HEK293 (cell line): ENCODE measurements around the gene EYA2.

Experiments
- CTCF ChIA-PET: fragments of 350-600 bp; formaldehyde crosslinking; extraction: SDS; loops from one replicate; lab custom pipeline; 2021; ENCODE audit warnings: antibody characterized with exemption; lab: Yijun Ruan, JAX
- POLR2A ChIA-PET: fragments of 300-600 bp; formaldehyde crosslinking; extraction: SDS; loops from one replicate; lab custom pipeline; 2020; ENCODE audit warnings: antibody characterized with exemption, inconsistent platforms; lab: Yijun Ruan, JAX
- H3K27ac ChIP-seq: fragments of 200-500 bp; sonication (Bioruptor generic); 2 replicates; pipeline ENCODE4 v1.5.1; 2014; ENCODE audit warnings: low read depth, low read length, control low read depth, inconsistent platforms; ENCODE audit errors: extremely low read depth
- H3K36me3 ChIP-seq, 2 experiments: fragments of 200-500 bp in 1 of 2; sonication (Bioruptor generic) in 1 of 2; 1 replicate in 1 of 2; 2 replicates in 1 of 2; pipeline ENCODE4 v1.5.1; 2014 to 2017; ENCODE audit warnings: inconsistent platforms in 2 of 2, low read length in 2 of 2; ENCODE audit not compliant: control insufficient read depth in 2 of 2, insufficient read depth in 1 of 2
- H3K4me1 ChIP-seq: fragments of 200-500 bp; sonication (Bioruptor generic); 2 replicates; pipeline ENCODE4 v1.5.1; 2014; ENCODE audit warnings: mild to moderate bottlenecking, low read length, inconsistent platforms; ENCODE audit not compliant: control insufficient read depth, insufficient read depth
- H3K4me3 ChIP-seq: 2 replicates; pipeline ENCODE4 v1.5.1; 2011; ENCODE audit warnings: low read depth, mild to moderate bottlenecking, control low read depth, low read length, moderate library complexity
- H3K9me3 ChIP-seq: fragments of 200-500 bp; sonication (Bioruptor generic); 2 replicates; pipeline ENCODE4 v1.5.1; 2014; ENCODE audit warnings: low read depth, low read length, inconsistent platforms; ENCODE audit not compliant: control insufficient read depth, insufficient read depth
- BCL11B ChIP-seq: fragments of 450-650 bp; formaldehyde crosslinking; IDR thresholded peaks from 2 replicates; pipeline ENCODE4 v1.5.1; 2016; ENCODE audit warnings: low read depth, missing biosample characterization, missing genetic modification characterization
- GLIS2 ChIP-seq: fragments of 450-650 bp; formaldehyde crosslinking; IDR thresholded peaks from 2 replicates; pipeline ENCODE4 v1.5.1; 2016; ENCODE audit warnings: missing biosample characterization, missing genetic modification characterization
- MZF1 ChIP-seq: fragments of 450-650 bp; formaldehyde crosslinking; IDR thresholded peaks from 2 replicates; pipeline ENCODE4 v1.5.1; 2017; ENCODE audit warnings: missing biosample characterization, missing genetic modification characterization, borderline replicate concordance
- SCRT1 ChIP-seq: fragments of 450-650 bp; formaldehyde crosslinking; IDR thresholded peaks from 2 replicates; pipeline ENCODE4 v1.5.1; 2016; ENCODE audit warnings: missing biosample characterization, missing genetic modification characterization, borderline replicate concordance
- SCRT2 ChIP-seq: fragments of 450-650 bp; formaldehyde crosslinking; IDR thresholded peaks from 2 replicates; pipeline ENCODE4 v1.5.1; 2016; ENCODE audit warnings: missing biosample characterization, missing genetic modification characterization
- SETDB1 ChIP-seq: IDR thresholded peaks from one replicate; pipeline ENCODE4 v1.6.1; 2017; ENCODE audit warnings: mild to moderate bottlenecking, low read length, moderate library complexity, mixed read lengths; ENCODE audit not compliant: insufficient read length
- ZNF169 ChIP-seq: fragments of 450-650 bp; formaldehyde crosslinking; IDR thresholded peaks from 2 replicates; pipeline ENCODE4 v1.5.1; 2016; ENCODE audit warnings: missing biosample characterization, missing genetic modification characterization
- ZNF19 ChIP-seq: fragments of 450-650 bp; formaldehyde crosslinking; IDR thresholded peaks from 2 replicates; pipeline ENCODE4; 2016; ENCODE audit warnings: missing biosample characterization, missing genetic modification characterization, low read depth
- ZNF239 ChIP-seq: fragments of 450-650 bp; formaldehyde crosslinking; IDR thresholded peaks from 2 replicates; pipeline ENCODE4 v1.5.1; 2016; ENCODE audit warnings: missing biosample characterization, missing genetic modification characterization
- ZNF24 ChIP-seq: fragments of 450-650 bp; formaldehyde crosslinking; IDR thresholded peaks from 2 replicates; pipeline ENCODE4 v1.5.1; 2016; ENCODE audit warnings: missing biosample characterization, missing genetic modification characterization
- ZNF37A ChIP-seq: fragments of 450-650 bp; IDR thresholded peaks from 2 replicates; pipeline ENCODE4 v1.5.1; 2018; ENCODE audit warnings: missing biosample characterization, missing genetic modification characterization
- ZNF391 ChIP-seq: fragments of 450-650 bp; formaldehyde crosslinking; IDR thresholded peaks from 2 replicates; pipeline ENCODE4 v1.5.1; 2016; ENCODE audit warnings: low read depth, missing biosample characterization, missing genetic modification characterization, borderline replicate concordance
- ZNF529 ChIP-seq: fragments of 450-650 bp; formaldehyde crosslinking; IDR thresholded peaks from 2 replicates; pipeline ENCODE4 v1.5.1; 2017; ENCODE audit warnings: missing genetic modification characterization, missing biosample characterization; ENCODE audit not compliant: insufficient replicate concordance
- ZNF549 ChIP-seq: fragments of 450-650 bp; IDR thresholded peaks from 2 replicates; pipeline ENCODE4 v1.5.1; 2018; ENCODE audit warnings: missing biosample characterization, missing genetic modification characterization, mild to moderate bottlenecking, inconsistent platforms, moderate library complexity
- ZNF76 ChIP-seq: fragments of 450-650 bp; formaldehyde crosslinking; IDR thresholded peaks from 2 replicates; pipeline ENCODE4; 2016; ENCODE audit warnings: low read depth, missing biosample characterization, missing genetic modification characterization, borderline replicate concordance
- ZNF791 ChIP-seq: fragments of 450-650 bp; formaldehyde crosslinking; IDR thresholded peaks from 2 replicates; pipeline ENCODE4 v1.5.1; 2016; ENCODE audit warnings: missing biosample characterization, missing genetic modification characterization
- ZNF830 ChIP-seq: fragments of 450-650 bp; IDR thresholded peaks from 2 replicates; pipeline ENCODE4 v1.5.0; 2018; ENCODE audit warnings: missing biosample characterization, missing genetic modification characterization, low read depth, mild to moderate bottlenecking, moderate library complexity
- ZNF837 ChIP-seq: fragments of 450-650 bp; formaldehyde crosslinking; IDR thresholded peaks from 2 replicates; pipeline ENCODE4 v1.5.1; 2016; ENCODE audit warnings: missing biosample characterization, missing genetic modification characterization
- ZNF843 ChIP-seq: fragments of 450-650 bp; formaldehyde crosslinking; IDR thresholded peaks from 2 replicates; pipeline ENCODE4 v1.5.1; 2016; ENCODE audit warnings: missing biosample characterization, missing genetic modification characterization
- ZSCAN16 ChIP-seq: fragments of 450-650 bp; formaldehyde crosslinking; IDR thresholded peaks from 2 replicates; pipeline ENCODE4 v1.5.1; 2016; ENCODE audit warnings: missing biosample characterization, missing genetic modification characterization
- ZSCAN4 ChIP-seq: fragments of 450-650 bp; formaldehyde crosslinking; IDR thresholded peaks from 2 replicates; pipeline ENCODE4 v1.5.1; 2017; ENCODE audit warnings: missing biosample characterization, missing genetic modification characterization
- TF ChIP-seq, protein P1 (sequence below): fragments of 450-650 bp; formaldehyde crosslinking; IDR thresholded peaks from 2 replicates; pipeline ENCODE4 v1.5.1; 2016; ENCODE audit warnings: missing biosample characterization, missing genetic modification characterization, borderline replicate concordance

The EYA2 gene

GRCh38 chr20:46975976-46976375 lies 81.3 kb downstream of the EYA2 start:
- Histone ChIP-seq H3K36me3 (no peaks in the 10 kb centered on the region), H3K9me3 (no peaks in the 10 kb centered on the region), H3K4me3 (no peak overlapping the region), H3K4me1 (no peaks in the 10 kb centered on the region), H3K27ac (no peak overlapping the region)
- POLR2A ChIA-PET = no interaction called here
- CTCF ChIA-PET = no interaction called here
- TF ChIP-seq ZNF76 (tag by site-specific recombination) = no peak
- TF ChIP-seq, protein P1, sequence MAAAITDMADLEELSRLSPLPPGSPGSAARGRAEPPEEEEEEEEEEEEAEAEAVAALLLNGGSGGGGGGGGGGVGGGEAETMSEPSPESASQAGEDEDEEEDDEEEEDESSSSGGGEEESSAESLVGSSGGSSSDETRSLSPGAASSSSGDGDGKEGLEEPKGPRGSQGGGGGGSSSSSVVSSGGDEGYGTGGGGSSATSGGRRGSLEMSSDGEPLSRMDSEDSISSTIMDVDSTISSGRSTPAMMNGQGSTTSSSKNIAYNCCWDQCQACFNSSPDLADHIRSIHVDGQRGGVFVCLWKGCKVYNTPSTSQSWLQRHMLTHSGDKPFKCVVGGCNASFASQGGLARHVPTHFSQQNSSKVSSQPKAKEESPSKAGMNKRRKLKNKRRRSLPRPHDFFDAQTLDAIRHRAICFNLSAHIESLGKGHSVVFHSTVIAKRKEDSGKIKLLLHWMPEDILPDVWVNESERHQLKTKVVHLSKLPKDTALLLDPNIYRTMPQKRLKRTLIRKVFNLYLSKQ (tag by site-specific recombination) = no peak
- TF ChIP-seq SETDB1 = no peak
- no peak for TF ChIP-seq ZSCAN16 (tag by site-specific recombination)
- TF ChIP-seq MZF1 = no peak
- TF ChIP-seq ZNF549 (tag by site-specific recombination) = no peak
- no peak for TF ChIP-seq ZNF239 (tag by site-specific recombination)
- no peak for TF ChIP-seq ZNF843 (tag by site-specific recombination)
- TF ChIP-seq ZNF37A (tag by site-specific recombination) = no peak
- no peak for TF ChIP-seq ZNF529 (tag by site-specific recombination)
- no peak for TF ChIP-seq ZNF391 (tag by site-specific recombination)
- TF ChIP-seq ZNF24 (tag by site-specific recombination) = no peak
- TF ChIP-seq ZNF830 (tag by site-specific recombination) = no peak
- no peak for TF ChIP-seq GLIS2 (tag by site-specific recombination)
- no peak for TF ChIP-seq ZNF791

DNA sequence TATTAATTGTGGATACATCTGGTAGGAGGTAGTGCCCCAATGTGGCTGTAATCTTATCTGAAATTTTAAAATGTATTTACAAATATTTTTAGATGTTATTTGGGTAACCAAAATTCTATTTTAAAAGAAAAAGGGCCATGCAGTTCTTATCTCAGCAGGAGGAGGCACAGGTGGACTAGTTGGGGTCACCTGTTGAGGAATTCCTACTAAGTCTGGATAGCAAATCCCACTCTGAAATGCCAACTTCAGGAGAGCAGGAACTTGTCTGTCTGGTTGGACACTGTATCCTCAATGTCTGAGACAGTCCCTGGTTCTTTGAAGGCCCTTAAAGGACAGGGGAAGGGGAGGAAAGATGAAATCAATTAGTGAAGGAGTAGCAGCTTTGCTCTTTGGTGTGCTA lies 82.6 kb downstream of the EYA2 start:
- no peaks in the 10 kb centered on the region for H3K36me3 ChIP-seq
- POLR2A ChIA-PET = no interaction called here
- no peak overlapping the region for H3K27ac ChIP-seq
- no peak for TF ChIP-seq ZNF843 (tag by site-specific recombination)
- peak; percentile 61; the same call in 1 of the 2 replicates for TF ChIP-seq SCRT1 (tag by site-specific recombination)
- no peak for TF ChIP-seq ZNF19
- no peak for TF ChIP-seq GLIS2 (tag by site-specific recombination)
- TF ChIP-seq BCL11B (tag by site-specific recombination) = no peak
- no peak for TF ChIP-seq ZNF169 (tag by site-specific recombination)
- no peak for TF ChIP-seq ZSCAN4 (tag by site-specific recombination)
- no peak for TF ChIP-seq ZNF837 (tag by site-specific recombination)
- peak; percentile 61 for TF ChIP-seq SCRT2 (tag by site-specific recombination)
- H3K4me3 ChIP-seq = no peak overlapping the region
- no peaks in the 10 kb centered on the region for H3K9me3 ChIP-seq
- H3K4me1 ChIP-seq = no peaks in the 10 kb centered on the region
- CTCF ChIA-PET = interaction anchor here (0.7 kb wide), 1 partner anchor 10 kb away, joined by 3 read pairs; no protein-coding TSS in a partner anchor
